CD4-positive, alpha-beta T cell treated with Interleukin-17A for 1 hour (primary cell): ENCODE measurements around the gene PDE4DIP.
"Not testable (repeated sequence)": the region's sequence is repeated elsewhere in the genome, so short reads cannot be mapped to it uniquely, and the experiment has no call there.

Source experiments
- DNase-seq: peaks from one replicate; pipeline ENCODE4 v3.0.0-alpha.2; 2020

Gene PDE4DIP

GRCh38 chr1:148844220-148844619 is at the start of gene PDE4DIP:
Gene PDE4DIP (plus strand): TSS chr1:148844428. CDS start chr1:148844775, 347 bp downstream.
- DNase-seq, result peak; percentile 2

- DNase-seq, result not testable (repeated sequence)
These were observed 35.8 kb upstream of the PDE4DIP start for GRCh38 chr1:148808268-148808928.

- not testable (repeated sequence) for DNase-seq
These were observed 35.3 kb upstream of the PDE4DIP start for GRCh38 chr1:148808929-148809283.

GRCh38 chr1:148822180-148822579 is 22.0 kb upstream of the PDE4DIP start:
- not testable (repeated sequence) for DNase-seq

GRCh38 chr1:148823822-148824221 is 20.4 kb upstream of the PDE4DIP start:
- not testable (repeated sequence) for DNase-seq

GRCh38 chr1:148825029-148825428 is 19.2 kb upstream of the PDE4DIP start:
- DNase-seq, result not testable (repeated sequence)

GRCh38 chr1:148828531-148828930 is 15.7 kb upstream of the PDE4DIP start:
- DNase-seq, result not testable (repeated sequence)

GRCh38 chr1:148828962-148829361 is 15.3 kb upstream of the PDE4DIP start:
- not testable (repeated sequence) for DNase-seq

- DNase-seq, result not testable (repeated sequence)
These were observed 14.9 kb upstream of the PDE4DIP start for GRCh38 chr1:148829365-148829764.

- not testable (repeated sequence) for DNase-seq
These were observed 3.0 kb upstream of the PDE4DIP start for GRCh38 chr1:148841262-148841661.

GRCh38 chr1:148844651-148845050 is 423 bp downstream of the PDE4DIP start:
- DNase-seq, result not testable (repeated sequence)

- not testable (repeated sequence) for DNase-seq
These were observed 840 bp downstream of the PDE4DIP start for GRCh38 chr1:148845068-148845467.

GRCh38 chr1:148850347-148850746 is 6.1 kb downstream of the PDE4DIP start:
- DNase-seq, result not testable (repeated sequence)

GRCh38 chr1:148850840-148851239 is 6.6 kb downstream of the PDE4DIP start:
- DNase-seq, result not testable (repeated sequence)

GRCh38 chr1:148851684-148852083 is 7.5 kb downstream of the PDE4DIP start:
- DNase-seq, result not testable (repeated sequence)

GRCh38 chr1:148853363-148853762 is 9.1 kb downstream of the PDE4DIP start:
- DNase-seq, result not testable (repeated sequence)

GRCh38 chr1:148854063-148854462 is 9.8 kb downstream of the PDE4DIP start:
- not testable (repeated sequence) for DNase-seq

- not testable (repeated sequence) for DNase-seq
These were observed 11.1 kb downstream of the PDE4DIP start for GRCh38 chr1:148855367-148855766.

GRCh38 chr1:148860049-148860448 is 15.8 kb downstream of the PDE4DIP start:
- DNase-seq, result not testable (repeated sequence)

GRCh38 chr1:148860579-148861259 is 16.5 kb downstream of the PDE4DIP start:
- not testable (repeated sequence) for DNase-seq

GRCh38 chr1:148862590-148862989 is 18.4 kb downstream of the PDE4DIP start:
- not testable (repeated sequence) for DNase-seq

- not testable (repeated sequence) for DNase-seq
These were observed 24.9 kb downstream of the PDE4DIP start for GRCh38 chr1:148868924-148869633.

- not testable (repeated sequence) for DNase-seq
These were observed 25.4 kb downstream of the PDE4DIP start for GRCh38 chr1:148869634-148869961.
